Epithelial cell of proximal tubule (primary cell): ENCODE results near the gene NLRP2B. TPM values are rescaled to one million over a fixed set of nuclear protein-coding genes. Genes with fewer than 3 reads are reported as not detected.
"Not testable (repeated sequence)": the region's sequence is repeated elsewhere in the genome, so short reads cannot be mapped to it uniquely, and the experiment has no call there.

Source experiments
- DNase-seq: peaks from one replicate; pipeline ENCODE4 v3.0.0-alpha.2; 2011; ENCODE audit warnings: low read depth
- H3K4me3 ChIP-seq: 2 replicates; pipeline ENCODE4 v1.5.1; 2011; ENCODE audit warnings: low read depth, mild to moderate bottlenecking, low read length
- total RNA-seq: library from RNA; depleted of rRNA; stranded (reverse); fragments of >200 nt; gene quantifications from 2 replicates; pipeline ENCODE4 v1.2.3, GENCODE V29; 2015
- TF ChIP-seq, protein P1 (sequence below): conservative IDR thresholded peaks from 2 replicates; pipeline ENCODE4 v1.5.1; 2012; ENCODE audit warnings: low read depth, mild to moderate bottlenecking, low read length

Gene NLRP2B
- total RNA-seq, 1 donor from 2014 or later, result not detected

- TF ChIP-seq, protein P1, sequence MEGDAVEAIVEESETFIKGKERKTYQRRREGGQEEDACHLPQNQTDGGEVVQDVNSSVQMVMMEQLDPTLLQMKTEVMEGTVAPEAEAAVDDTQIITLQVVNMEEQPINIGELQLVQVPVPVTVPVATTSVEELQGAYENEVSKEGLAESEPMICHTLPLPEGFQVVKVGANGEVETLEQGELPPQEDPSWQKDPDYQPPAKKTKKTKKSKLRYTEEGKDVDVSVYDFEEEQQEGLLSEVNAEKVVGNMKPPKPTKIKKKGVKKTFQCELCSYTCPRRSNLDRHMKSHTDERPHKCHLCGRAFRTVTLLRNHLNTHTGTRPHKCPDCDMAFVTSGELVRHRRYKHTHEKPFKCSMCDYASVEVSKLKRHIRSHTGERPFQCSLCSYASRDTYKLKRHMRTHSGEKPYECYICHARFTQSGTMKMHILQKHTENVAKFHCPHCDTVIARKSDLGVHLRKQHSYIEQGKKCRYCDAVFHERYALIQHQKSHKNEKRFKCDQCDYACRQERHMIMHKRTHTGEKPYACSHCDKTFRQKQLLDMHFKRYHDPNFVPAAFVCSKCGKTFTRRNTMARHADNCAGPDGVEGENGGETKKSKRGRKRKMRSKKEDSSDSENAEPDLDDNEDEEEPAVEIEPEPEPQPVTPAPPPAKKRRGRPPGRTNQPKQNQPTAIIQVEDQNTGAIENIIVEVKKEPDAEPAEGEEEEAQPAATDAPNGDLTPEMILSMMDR, result no peak
- H3K4me3 ChIP-seq, result no peak overlapping the region
- DNase-seq, result no peak
These were observed 38.7 kb downstream of the NLRP2B start for GRCh38 chrX:57641338-57641737.

GRCh38 chrX:57640674-57641016 is 39.4 kb downstream of the NLRP2B start:
- DNase-seq, result no peak
- TF ChIP-seq, protein P1, result no peak
- no peak overlapping the region for H3K4me3 ChIP-seq

DNA sequence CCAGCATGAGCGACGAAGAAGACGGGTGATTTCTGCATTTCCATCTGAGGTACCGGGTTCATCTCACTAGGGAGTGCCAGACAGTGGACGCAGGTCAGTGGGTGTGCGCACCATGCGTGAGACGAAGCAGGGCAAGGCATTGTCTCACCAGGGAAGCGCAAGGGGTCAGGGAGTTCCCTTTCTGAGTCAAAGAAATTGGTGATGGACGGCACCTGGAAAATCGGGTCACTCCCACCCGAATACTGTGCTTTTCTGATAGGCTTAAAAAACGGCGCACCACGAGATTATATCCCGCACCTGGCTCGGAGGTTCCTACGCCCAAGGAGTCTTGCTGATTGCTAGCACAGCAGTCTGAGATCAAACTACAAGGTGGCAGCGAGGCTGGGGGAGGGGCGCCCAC is 50.6 kb downstream of the NLRP2B start:
- H3K4me3 ChIP-seq, DNase-seq: not testable (repeated sequence)

Other genes with a start within 250 kb of the NLRP2B start
- 5.1 and 5.2 TPM in 2 replicates for gene ZXDB, start 88.2 kb downstream of the NLRP2B start, total RNA-seq
- gene ZXDA, start 230.2 kb upstream of the NLRP2B start, total RNA-seq, result 1.6 and 1.7 TPM in 2 replicates